T-helper 17 cell (primary cell): Measurements from ENCODE around the gene NUBPL. TPM values are rescaled to one million over a fixed set of nuclear protein-coding genes. Genes with fewer than 3 reads are reported as not detected.
"Not testable (repeated sequence)": the region's sequence is repeated elsewhere in the genome, so short reads cannot be mapped to it uniquely, and the experiment has no call there.

ENCODE experiments used
- ATAC-seq: fragments of 150-1000 bp; cut with Tn5 transposase; 2 replicates; pipeline ENCODE4 v1.10.0; 2021; ENCODE audit warnings: mild to moderate bottlenecking, moderate library complexity
- DNase-seq, 3 donors: peaks; one replicate each; pipeline versions ENCODE4 v3.0.0 to v3.0.0-alpha.2; 2020 to 2021
- H3K9me3 ChIP-seq: one replicate; pipeline ENCODE4 v1.7.0; 2013; ENCODE audit warnings: low read length, mild to moderate bottlenecking; ENCODE audit not compliant: control insufficient read depth, poor library complexity, severe bottlenecking
- H3K27ac Mint-ChIP-seq: one replicate; pipeline ENCODE4 v1.8.0; 2022; ENCODE audit warnings: mild to moderate bottlenecking, moderate library complexity, mixed read lengths
- H3K27me3 Mint-ChIP-seq: one replicate; pipeline ENCODE4 v1.8.0; 2022; ENCODE audit warnings: mixed read lengths
- H3K36me3 Mint-ChIP-seq: one replicate; pipeline ENCODE4 v1.8.0; 2022; ENCODE audit warnings: low read depth, mixed read lengths
- H3K4me1 Mint-ChIP-seq: one replicate; pipeline ENCODE4 v1.8.0; 2022; ENCODE audit warnings: mild to moderate bottlenecking, mixed read lengths
- H3K4me3 Mint-ChIP-seq: one replicate; pipeline ENCODE4 v1.8.0; 2022; ENCODE audit warnings: mild to moderate bottlenecking, moderate library complexity, mixed read lengths
- total RNA-seq, 4 donors: library from RNA in 2 of 4; stranded (reverse) in 2 of 4; gene quantifications; one replicate each; pipeline ENCODE4 v1.2.3 and lab custom pipeline; 2022 to 2026

The NUBPL gene
- total RNA-seq, 2 donors from 2014 or later: 9.9 to 10.4 TPM

DNA sequence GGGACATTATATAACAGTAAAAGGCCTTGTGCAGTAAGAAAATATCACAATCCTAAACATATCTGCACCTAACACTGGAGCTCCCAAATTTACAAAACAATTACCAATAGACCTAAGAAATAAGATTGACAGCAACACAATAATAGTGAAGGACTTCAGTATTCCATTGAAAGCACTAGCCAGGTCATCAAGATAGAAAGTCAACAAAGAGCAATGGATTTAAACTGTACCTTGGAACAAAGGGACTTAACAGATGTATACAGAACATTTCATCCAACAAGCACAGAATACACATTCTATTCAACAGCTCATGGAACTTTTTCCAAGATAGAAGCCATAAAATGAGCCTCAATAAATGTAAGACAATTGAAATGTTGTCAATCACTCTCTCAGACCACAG lies 306.4 kb downstream of the NUBPL start:
- DNase-seq (no peak), ATAC-seq (no peak)
- peak overlapping the region; percentile 7 for H3K4me3 Mint-ChIP-seq
- H3K36me3 Mint-ChIP-seq: no peaks in the 10 kb centered on the region
- no peaks in the 10 kb centered on the region for H3K27me3 Mint-ChIP-seq
- H3K27ac Mint-ChIP-seq: no peak overlapping the region
- H3K4me1 Mint-ChIP-seq: no peaks in the 10 kb centered on the region
- no peaks in the 10 kb centered on the region for H3K9me3 ChIP-seq

DNA sequence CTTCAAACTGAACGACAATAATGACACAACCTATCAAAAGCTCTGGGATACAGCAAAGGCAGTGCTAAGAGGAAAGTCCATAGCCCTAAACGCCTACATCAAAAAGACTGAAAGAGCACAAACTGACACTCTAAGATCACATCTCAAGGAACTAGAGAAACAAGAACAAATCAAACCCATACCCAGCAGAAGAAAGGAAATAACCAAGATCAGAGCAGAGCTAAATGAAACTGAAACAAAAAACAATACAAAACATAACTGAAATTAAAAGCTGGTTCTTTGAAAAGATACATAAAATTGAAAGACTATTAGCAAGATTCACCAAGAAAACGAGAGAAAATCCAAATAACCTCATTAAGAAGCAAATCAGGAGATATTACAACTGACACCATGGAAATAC lies 306.9 kb downstream of the NUBPL start:
- not testable (repeated sequence) for H3K4me1 Mint-ChIP-seq, H3K27me3 Mint-ChIP-seq, H3K9me3 ChIP-seq, DNase-seq, H3K36me3 Mint-ChIP-seq, ATAC-seq, H3K27ac Mint-ChIP-seq
- peak overlapping the region; percentile 0 for H3K4me3 Mint-ChIP-seq

DNA sequence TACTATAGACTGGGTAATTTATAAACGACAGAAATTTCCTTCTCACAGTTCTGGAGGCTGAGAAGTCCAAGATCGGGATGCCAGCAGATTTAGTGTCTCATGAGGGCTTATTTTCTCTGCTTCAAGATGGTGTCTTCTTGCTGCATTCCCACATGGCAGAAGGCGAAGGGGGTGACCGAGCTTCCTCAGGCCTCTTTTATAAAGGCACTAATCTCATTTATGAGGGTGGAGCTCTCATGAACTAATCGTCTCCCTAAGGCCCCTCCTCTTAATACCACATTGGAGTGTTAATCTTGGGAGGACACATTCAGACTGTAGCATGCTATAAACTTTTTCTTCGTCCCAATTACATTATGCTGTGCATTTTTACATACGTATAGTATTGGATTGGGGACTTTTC lies 315.5 kb downstream of the NUBPL start:
- H3K9me3 ChIP-seq: no peaks in the 10 kb centered on the region
- DNase-seq (no peak), ATAC-seq (no peak)
- Mint-ChIP-seq H3K27ac (no peak overlapping the region), H3K4me3 (no peak overlapping the region), H3K4me1 (peaks cover 2% of the 10 kb centered on the region), H3K36me3 (peaks cover 2% of the 10 kb centered on the region), H3K27me3 (peaks cover 10% of the 10 kb centered on the region)

DNA sequence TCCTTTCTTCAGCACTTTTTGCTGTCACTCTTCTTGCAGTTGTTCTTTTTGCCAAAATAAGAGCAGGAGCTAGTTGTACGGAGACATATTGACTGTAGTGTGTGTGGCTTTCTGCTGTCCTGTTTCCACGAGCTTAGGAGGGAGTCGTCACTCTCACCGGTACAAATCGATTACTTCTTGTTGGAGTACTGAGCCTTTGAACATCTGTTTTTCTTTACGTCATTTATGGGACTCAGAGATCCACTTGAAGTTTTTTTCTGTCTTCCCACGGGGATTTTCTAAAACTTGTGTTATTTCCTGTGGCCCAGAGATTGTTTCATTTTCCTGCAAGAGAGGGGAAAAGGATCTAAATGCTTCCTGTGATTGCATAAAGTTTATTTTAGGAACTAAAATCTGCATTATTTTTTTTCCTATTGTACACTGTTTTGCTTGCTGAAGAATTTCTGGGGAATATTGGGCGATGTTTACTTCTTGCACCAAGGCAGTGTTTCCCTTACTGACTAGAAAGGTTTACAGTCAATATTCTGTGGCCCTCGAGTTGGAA lies 316.1 kb downstream of the NUBPL start:
- H3K4me3 Mint-ChIP-seq: no peak overlapping the region
- peaks cover 10% of the 10 kb centered on the region for H3K27me3 Mint-ChIP-seq
- H3K9me3 ChIP-seq: no peaks in the 10 kb centered on the region
- DNase-seq (no peak), ATAC-seq (no peak)
- no peak overlapping the region for H3K27ac Mint-ChIP-seq
- H3K4me1 Mint-ChIP-seq: peaks cover 2% of the 10 kb centered on the region
- peaks cover 2% of the 10 kb centered on the region for H3K36me3 Mint-ChIP-seq

DNA sequence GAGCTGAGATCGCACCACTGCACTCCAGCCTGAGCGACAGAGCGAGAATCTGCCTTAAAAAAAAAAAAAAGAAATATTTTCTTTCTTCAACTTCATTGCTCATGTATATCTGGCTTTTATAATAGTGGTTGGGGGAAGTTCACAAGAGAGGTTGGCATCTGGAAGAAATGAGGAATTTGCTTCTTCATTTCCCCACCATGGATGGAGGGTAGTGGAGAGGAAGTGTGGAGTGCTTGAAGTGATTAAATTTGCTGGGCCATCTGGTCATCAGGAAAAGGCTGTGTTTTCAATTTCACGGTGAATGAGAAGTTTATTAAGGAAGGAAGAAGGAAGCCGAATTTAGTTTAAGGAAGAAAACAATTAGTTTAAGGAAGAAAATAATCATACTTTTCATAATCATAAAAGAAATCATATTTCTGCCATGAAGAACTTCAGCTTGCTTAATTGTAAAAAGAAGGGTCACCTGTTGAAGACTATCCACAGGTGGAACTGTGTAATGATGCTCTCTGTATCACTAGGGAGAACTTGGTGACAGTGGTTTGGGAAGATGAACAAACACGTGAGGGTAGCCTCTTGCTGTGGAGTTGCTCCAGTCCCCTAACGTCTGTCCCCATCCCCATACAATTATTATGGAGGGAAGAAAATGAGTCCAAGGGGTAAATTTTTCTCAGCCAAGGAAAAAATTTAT lies 318.6 kb downstream of the NUBPL start:
- no peak overlapping the region for H3K4me3 Mint-ChIP-seq
- H3K36me3 Mint-ChIP-seq: no peaks in the 10 kb centered on the region
- peaks cover 2% of the 10 kb centered on the region for H3K4me1 Mint-ChIP-seq
- H3K9me3 ChIP-seq: no peaks in the 10 kb centered on the region
- DNase-seq: no peak
- no peak for ATAC-seq
- H3K27me3 Mint-ChIP-seq: peaks cover 10% of the 10 kb centered on the region
- no peak overlapping the region for H3K27ac Mint-ChIP-seq

DNA sequence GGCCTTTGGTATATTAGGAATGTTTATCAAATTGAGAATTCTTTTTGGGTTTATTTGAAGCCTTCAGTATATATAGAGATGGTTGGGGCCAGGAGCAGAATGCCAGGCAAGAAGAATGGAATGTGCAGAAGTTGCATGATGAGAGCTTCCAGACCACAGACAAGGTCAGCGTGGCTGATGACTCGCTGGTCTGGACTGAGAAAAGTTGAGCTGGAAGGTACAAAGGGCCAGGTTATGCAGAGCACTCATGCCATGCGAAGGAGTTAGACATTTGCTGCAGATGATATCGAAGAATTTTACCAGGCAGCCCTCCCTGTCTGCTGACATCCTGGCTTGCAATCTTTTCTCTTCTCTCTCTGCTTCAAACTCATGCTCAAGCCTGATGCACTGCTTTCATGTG lies 319.7 kb downstream of the NUBPL start:
- no peak overlapping the region for H3K4me3 Mint-ChIP-seq
- H3K27ac Mint-ChIP-seq: no peak overlapping the region

DNA sequence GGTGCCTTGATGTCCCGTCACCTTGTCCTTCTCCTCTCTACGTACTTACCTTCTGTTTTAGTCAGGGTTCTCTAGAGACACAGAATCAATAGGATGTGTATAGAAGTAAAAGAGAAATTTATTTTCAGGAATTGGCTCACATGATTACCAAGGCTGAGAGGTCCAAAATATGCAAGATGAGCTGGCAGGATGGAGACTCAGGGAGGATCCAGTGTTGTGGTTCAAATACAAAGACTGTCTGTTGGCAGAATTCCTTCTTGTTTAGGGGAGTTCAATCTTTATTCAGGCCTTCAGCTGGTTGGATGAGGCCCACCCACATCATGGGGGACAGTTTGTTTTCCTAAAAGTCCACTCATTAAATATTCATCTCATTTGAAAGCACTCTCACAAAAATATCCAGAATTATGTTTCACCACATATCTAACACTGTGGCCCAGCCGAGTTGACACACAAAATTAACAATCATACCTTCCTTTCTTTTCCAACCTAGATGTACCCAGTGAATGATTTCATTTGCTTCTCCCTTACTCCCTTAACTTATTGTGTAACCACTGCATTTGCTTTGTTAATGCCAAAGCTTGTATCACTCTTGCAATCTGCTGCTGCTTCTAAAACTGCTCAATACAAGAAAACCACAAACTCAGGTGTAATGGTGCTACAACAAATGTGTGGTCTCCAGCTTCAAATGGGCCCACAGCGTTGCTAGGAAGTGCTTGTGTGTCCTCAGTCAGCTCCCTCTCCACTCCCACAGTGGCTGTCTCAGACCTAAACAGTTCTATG lies 320.5 kb downstream of the NUBPL start:
- H3K27me3 Mint-ChIP-seq: peaks cover 10% of the 10 kb centered on the region
- H3K4me1 Mint-ChIP-seq: no peaks in the 10 kb centered on the region
- H3K4me3 Mint-ChIP-seq: no peak overlapping the region
- DNase-seq: no peak
- no peak overlapping the region for H3K27ac Mint-ChIP-seq
- no peaks in the 10 kb centered on the region for H3K9me3 ChIP-seq
- no peak for ATAC-seq
- no peaks in the 10 kb centered on the region for H3K36me3 Mint-ChIP-seq

More for the DNA sequence above, 319.7 kb downstream of the NUBPL start:
- H3K27me3 Mint-ChIP-seq: peaks cover 10% of the 10 kb centered on the region
- H3K9me3 ChIP-seq: no peaks in the 10 kb centered on the region
- DNase-seq (no peak), ATAC-seq (no peak)
- peaks cover under 1% of the 10 kb centered on the region for H3K4me1 Mint-ChIP-seq
- H3K36me3 Mint-ChIP-seq: no peaks in the 10 kb centered on the region

DNA sequence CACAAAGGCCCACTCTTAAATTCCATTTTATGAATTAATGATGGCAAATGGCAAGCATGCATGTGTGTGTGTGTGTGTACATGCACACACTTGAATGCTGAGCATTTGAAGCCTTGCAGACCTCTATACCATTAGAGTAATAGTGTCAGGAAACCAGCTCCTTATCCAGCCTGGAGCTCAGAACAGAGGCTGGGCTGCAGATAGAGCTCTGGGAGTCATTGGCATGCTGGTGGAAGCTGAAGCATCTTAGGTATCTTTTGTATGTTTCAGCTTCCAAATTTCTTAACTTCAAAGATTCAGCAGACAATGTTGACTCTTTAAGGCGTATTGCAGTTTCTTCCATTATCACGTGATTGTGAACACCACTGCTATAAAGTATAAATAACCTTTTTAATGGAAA lies 323.0 kb downstream of the NUBPL start:
- no peak overlapping the region for H3K27ac Mint-ChIP-seq
- ATAC-seq (no peak), DNase-seq (no peak)
- peaks cover 10% of the 10 kb centered on the region for H3K27me3 Mint-ChIP-seq
- no peak overlapping the region for H3K4me3 Mint-ChIP-seq
- H3K36me3 Mint-ChIP-seq: no peaks in the 10 kb centered on the region
- H3K9me3 ChIP-seq: no peaks in the 10 kb centered on the region
- no peaks in the 10 kb centered on the region for H3K4me1 Mint-ChIP-seq

DNA sequence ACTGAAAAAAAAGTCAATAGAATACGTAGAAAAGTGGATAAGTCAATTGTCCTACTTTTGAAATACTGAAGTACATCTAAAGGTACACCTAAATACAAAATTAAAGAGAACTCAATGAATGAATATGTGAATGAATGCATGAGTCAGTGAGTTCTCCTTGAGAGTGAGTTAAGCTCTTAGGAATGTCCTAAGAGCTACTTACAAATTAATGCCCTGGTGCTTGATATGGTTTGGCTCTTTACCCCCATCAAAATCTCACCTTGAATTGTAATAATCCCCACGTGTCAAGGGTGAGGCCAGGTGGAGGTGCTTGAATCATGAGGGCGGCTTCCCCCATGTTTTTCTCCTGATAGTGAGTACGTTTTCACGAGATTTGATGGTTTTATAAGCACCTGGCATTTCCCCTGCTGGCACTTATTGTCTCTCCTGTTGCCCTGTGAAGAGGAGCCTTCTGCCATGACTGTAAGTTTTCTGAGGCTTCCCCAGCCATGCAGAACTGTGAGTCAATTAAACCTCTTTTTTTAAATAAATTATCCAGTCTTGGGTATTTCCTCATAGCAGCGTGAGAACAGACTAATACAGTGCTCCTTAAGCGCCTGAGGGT lies 323.7 kb downstream of the NUBPL start:
- no peak for DNase-seq
- ATAC-seq: no peak
- Mint-ChIP-seq H3K27ac (no peak overlapping the region), H3K36me3 (no peaks in the 10 kb centered on the region), H3K4me1 (no peaks in the 10 kb centered on the region), H3K27me3 (peaks cover 10% of the 10 kb centered on the region), H3K4me3 (no peak overlapping the region)
- H3K9me3 ChIP-seq: no peaks in the 10 kb centered on the region

DNA sequence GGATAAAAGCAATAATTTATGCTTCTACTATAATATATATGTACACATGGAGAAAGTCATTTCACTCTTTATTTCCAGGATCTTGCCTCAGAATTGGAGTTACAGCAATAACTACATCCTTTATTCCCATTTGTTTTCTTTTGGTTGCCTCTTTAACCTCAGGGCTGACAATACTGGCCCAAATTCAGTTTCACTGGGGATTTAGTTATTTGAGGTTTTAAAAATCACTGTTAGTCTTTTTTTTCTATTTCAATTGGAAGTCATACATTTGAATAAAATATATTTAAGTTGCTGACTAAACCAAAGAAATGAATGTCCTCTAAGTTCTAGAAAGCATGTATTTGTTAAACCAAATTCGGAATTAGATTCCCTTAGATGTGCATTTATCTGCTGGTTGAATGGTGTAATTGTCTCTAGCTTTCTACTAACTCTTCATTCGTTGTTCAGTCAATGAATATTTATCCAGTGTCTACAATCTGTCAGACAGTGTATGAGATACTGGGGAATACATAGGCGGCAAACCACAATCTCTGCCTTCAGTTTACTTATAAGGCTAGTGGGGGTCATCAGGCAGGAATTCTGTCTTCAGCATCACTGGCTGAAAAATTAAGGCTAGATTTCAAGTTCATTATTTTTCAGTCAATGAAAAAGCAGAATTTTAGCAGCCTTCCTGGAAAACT lies 325.1 kb downstream of the NUBPL start:
- no peaks in the 10 kb centered on the region for H3K36me3 Mint-ChIP-seq
- DNase-seq: no peak
- H3K27ac Mint-ChIP-seq: no peak overlapping the region

DNA sequence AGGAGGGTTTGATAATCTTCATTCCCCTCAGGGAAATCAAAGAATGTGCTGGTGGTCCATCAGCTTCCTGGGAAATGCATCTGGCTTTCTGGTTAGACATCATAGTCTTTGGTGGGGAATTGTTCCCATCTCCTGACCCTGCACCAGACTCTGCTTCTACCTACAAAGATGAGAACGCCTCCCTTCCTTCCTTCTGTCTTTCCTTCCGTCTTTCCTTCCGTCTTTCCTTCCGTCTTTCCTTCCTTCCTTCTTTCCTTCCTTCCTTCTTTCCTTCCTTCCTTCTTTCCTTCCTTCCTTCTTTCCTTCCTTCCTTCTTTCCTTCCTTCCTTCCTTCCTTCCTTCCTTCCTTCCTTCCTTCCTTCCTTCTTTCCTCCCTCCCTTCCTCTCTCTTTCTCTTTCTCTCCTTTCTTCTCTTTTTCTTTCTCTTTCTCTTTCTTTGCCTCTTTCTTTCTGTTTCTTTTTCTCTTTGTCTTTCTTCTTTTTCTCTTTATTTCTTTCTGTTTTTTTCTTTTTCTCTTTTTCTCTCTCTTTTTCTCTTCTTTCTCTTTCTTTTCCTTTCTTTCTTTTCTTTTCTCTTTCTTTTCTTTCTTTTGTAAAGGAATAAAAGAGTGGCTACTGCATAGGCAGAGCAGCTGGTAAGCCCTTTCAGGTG lies 326.9 kb downstream of the NUBPL start:
- H3K27me3 Mint-ChIP-seq: no peaks in the 10 kb centered on the region
- no peaks in the 10 kb centered on the region for H3K4me1 Mint-ChIP-seq
- DNase-seq (no peak), ATAC-seq (no peak)
- H3K27ac Mint-ChIP-seq: no peak overlapping the region
- no peaks in the 10 kb centered on the region for H3K36me3 Mint-ChIP-seq
- H3K9me3 ChIP-seq: no peaks in the 10 kb centered on the region
- no peak overlapping the region for H3K4me3 Mint-ChIP-seq

More for the DNA sequence above, 325.1 kb downstream of the NUBPL start:
- Mint-ChIP-seq H3K4me3 (no peak overlapping the region), H3K4me1 (no peaks in the 10 kb centered on the region), H3K27me3 (no peaks in the 10 kb centered on the region)
- no peak for ATAC-seq
- H3K9me3 ChIP-seq: no peaks in the 10 kb centered on the region

DNA sequence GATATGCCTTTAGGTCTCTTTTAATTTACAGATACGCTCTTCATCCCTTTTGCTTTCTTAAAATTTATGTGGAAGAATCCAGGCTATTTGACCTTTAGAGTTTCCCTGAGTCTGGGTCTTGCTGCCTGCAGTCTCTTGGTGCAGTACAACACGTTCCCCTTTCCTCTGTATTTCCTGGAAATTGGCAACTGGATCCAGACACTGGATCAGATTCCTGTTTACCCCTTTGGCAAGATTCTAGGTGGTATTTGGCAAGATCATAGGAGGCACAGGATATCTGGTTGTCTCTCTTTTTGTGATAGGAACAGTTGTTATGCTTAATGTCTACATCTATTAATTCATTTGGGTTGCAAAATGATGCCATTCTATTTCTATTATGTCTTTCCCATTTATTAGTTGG lies 328.1 kb downstream of the NUBPL start:
- ATAC-seq (no peak), DNase-seq (no peak)
- H3K4me3 Mint-ChIP-seq: no peak overlapping the region
- no peaks in the 10 kb centered on the region for H3K4me1 Mint-ChIP-seq
- H3K9me3 ChIP-seq: no peaks in the 10 kb centered on the region
- H3K27me3 Mint-ChIP-seq: peaks cover 2% of the 10 kb centered on the region
- peaks cover 2% of the 10 kb centered on the region for H3K36me3 Mint-ChIP-seq
- H3K27ac Mint-ChIP-seq: no peak overlapping the region
